Activated T-cell treated with anti-CD3 and anti-CD28 coated beads for 1 hour (primary cell): ENCODE data around the gene CBR3.

ENCODE experiments used
- DNase-seq: peaks from one replicate; pipeline ENCODE4 v3.0.0-alpha.2; 2020; ENCODE audit warnings: low read depth

CBR3 gene

GRCh38 chr21:36185523-36185922 lies 50.6 kb downstream of the CBR3 start:
- no peak for DNase-seq

- DNase-seq: no peak
These were observed 51.2 kb downstream of the CBR3 start for GRCh38 chr21:36186081-36186480.

- DNase-seq: no peak
These were observed 51.9 kb downstream of the CBR3 start for GRCh38 chr21:36186506-36187399.

GRCh38 chr21:36188081-36188681 lies 53.3 kb downstream of the CBR3 start:
- DNase-seq: no peak

GRCh38 chr21:36188937-36189336 lies 54.1 kb downstream of the CBR3 start:
- DNase-seq: no peak

- DNase-seq: no peak
These were observed 55.9 kb downstream of the CBR3 start for GRCh38 chr21:36190736-36191135.

- no peak for DNase-seq
These were observed 58.3 kb downstream of the CBR3 start for GRCh38 chr21:36193200-36193599.

GRCh38 chr21:36194024-36194423 lies 59.1 kb downstream of the CBR3 start:
- DNase-seq: no peak

- no peak for DNase-seq
These were observed 60.7 kb downstream of the CBR3 start for GRCh38 chr21:36195613-36196012.
